Activated CD4-positive, alpha-beta T cell treated with anti-CD3 and anti-CD28 coated beads, Interleukin-2, amount 50 U/mL, for 48 hours (primary cell): Measurements from ENCODE around the gene ZNF70.

Experiments used
- DNase-seq, 2 experiments: peaks; one replicate each; pipeline ENCODE4 v3.0.0-alpha.2; 2020

Gene ZNF70

DNA sequence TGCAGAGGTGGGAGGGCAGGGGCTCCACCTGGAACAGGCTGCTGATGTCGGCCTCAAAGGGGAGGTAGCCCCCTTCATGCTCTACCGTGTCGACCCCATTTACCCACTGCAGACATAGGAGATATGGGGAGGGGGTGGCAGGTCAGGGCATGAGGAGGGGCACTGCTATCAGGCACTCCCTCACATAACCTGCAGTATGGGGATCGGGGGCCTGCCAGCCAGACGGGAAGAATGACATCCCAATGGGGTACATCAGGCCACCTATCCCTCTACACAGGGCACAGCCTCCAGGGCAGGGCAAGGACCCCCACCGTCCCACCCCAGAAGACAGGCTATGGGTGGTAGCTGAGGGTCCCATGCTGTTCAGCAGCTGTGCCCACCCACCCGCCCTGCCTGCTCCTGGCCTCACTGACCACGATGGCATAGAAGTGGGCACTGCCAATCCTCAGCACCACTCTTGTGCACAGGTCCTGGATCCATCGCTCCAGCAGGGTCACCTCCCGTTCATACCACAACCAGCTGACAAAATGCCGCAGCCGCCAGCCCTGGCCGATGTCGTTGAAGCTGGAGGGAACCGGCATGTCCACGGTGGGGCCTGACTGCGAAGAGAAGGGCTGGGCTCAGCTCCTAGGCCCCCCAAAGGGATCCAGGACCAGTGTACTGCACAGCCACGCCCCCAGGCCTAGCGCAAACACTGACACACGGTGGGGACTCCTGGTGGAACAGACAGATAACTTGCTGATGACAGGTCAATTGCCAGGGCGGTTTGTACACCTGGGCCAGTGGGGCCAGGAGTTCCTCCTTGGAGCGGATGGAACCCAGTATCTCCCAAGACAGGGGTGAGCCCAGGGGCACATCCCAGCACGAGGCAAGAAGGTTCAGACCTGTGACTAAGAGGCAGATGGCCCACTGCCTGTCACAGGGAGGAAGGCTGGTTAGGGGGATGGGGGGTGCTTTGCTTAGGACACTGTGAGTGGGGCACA, 36.0 kb downstream of the ZNF70 start:
- no peak for DNase-seq

DNA sequence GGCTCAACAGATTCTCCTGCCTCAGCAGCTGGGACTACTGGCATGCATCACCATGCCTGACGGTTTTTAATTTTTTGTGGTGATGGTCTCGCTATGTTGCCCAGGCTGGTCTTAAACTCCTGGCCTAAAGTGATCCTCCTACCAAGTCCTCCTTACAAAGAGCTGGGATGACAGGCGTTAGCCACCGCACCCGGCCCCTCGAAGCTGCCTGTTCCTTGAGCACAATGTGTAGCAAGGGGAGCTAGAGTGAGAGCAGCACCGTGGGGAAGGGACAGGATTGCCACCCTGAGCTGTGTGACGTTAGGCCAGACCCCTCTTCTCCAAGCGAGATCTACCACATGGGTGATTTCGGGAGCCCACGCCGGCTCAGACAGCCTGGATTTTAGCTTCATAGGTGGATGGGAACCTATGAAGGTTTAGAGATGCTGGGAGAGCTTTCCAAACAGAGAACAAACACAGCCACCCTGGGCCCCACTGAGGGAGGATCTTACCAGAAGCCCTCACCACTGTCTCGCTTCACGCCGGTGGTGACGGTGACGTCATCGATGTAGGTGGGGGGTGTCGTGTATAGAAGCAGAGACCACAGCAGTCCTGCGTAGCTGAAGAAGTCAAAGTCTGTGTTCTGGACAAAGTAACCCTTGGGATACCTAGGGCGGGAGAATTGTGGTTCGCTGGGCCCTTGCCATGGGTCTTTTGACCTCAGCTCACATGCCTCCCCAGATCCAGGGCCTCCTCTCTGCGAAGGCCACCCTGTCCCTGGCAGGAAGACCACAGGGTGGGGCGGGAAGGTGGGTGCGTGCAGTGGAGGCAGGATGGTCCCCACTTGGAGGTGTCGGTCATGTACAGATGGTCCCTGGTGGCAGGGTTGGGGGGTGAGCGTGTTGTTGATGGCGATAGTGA, 37.0 kb downstream of the ZNF70 start:
- DNase-seq: no peak

DNA sequence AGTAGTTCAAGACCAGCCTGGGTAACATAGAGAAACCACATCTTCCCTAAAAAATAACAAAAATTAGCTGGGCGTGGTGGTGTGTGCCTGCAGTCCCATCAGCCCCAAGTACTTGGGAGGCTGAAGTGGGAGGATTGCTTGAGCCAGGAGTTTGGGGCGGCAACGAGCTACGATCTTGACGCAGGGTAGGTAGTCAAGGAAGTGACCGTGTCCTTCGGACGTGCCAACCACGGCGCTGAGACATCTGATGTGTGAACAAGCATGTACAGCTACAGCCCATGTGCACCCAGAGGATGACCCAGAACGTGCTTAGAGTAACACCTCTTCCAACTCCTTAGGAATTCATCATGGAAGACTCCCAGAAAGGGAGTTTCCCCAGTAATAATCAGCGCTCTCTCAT, 38.7 kb downstream of the ZNF70 start:
- no peak for DNase-seq

DNA sequence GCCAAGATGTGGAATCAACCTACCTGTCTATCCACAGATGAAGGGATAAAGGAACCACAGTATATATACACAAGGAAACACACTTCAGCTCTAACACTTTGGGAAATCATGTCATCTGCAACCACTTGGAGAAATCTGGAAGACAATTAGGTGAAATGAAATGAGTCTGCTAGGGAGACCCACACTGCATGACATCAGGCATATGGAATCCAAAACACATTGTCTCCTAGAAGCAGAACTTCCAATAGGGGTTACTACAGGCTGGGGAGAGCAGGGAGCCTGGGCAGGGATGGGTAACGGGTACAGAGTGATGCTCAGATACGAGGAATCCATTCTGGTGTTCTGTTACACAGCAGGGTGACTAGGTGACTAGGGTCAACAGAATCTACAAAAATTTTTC, 41.8 kb downstream of the ZNF70 start:
- no peak for DNase-seq

DNA sequence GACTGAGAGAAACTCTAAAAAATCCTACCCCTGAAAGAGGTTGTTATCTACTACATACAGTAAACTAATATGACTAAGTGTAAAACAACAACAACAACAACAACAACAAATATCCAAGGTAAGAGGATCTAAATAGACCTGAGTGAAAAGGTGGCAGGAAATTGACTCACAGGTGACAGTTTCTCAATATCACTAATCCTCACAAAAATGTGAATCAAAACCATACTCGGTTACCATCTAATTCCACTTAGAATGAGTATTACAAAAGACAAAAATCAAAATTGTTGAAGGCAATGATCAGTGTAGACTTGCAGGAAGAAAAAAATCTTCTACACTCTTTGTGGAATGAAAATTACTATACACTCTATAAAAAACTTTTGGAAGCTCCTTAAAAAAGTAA, 42.6 kb downstream of the ZNF70 start:
- DNase-seq: no peak

DNA sequence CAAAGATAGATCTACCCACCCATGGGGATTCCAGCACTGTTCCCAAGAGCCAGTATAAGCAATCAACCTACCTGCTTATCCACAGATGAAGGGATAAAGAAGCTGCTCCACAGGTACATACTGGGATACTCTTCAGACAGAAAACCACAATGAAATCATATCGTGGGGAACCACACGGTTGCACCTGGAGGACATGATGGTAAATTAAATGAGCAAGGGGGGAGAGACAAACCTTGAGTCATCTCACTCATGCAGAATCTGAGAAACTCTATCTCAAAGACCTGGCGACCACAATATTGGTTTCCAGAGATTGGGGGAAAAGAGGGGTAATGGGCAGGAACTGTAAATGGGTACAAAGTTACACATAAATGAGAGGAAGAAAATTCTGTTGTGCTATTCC, 45.6 kb downstream of the ZNF70 start:
- peak; percentile 34 to 45 for DNase-seq

DNA sequence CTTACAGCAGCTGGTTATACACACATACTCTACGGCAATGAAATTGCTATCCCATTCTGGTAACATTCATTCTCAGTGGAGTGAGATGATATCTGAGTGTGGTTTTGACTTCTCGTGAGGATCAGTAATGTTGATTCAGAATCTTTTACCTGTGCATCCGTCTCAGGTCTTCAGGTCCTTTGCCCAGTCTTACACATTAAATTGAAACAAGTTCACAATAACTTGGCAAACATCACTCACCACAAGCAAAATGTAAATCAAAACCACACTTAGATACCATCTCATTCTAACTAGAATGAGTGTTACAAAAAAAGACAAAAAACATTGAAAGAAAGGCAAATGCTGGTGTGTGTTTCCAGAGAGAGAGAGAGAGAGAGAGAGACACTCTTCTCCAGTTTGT, 46.1 kb downstream of the ZNF70 start:
- DNase-seq: no peak

DNA sequence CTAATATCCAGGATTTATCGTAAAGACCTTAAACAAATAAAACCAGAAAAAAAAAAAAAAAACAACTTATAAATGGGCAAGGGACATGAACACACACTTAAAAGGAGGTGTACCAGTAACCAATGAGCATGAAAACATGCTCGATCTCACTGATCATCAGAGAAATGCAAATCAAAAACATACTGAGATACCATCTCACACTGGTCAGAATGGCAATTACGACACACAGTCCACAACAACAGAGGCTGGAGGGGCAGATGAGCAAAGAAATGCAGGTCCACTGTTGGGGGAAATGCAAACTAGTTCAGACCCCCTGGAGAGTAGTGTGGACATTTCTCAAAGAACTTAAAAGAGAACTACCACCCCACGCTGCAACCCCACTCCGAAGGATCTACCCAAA, 46.9 kb downstream of the ZNF70 start:
- no peak for DNase-seq

DNA sequence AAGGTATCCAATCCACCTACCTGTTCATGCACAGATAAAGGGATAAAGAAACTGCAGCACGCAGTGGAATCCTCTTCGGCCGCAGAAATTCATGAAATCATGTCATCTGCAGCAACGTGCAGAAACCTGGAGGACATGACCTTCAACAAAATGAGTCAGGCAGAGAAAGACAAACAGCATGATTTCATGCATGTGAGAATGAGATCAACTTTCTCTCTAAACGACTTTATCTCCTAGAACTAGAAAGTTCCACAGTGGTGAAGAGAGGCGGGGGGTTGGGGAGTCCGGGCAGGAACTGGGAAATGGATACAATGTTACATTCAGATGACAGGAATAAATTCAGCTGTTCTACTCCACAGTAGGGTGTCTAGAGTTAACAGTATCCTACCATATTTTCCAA, 50.2 kb downstream of the ZNF70 start:
- no peak for DNase-seq

DNA sequence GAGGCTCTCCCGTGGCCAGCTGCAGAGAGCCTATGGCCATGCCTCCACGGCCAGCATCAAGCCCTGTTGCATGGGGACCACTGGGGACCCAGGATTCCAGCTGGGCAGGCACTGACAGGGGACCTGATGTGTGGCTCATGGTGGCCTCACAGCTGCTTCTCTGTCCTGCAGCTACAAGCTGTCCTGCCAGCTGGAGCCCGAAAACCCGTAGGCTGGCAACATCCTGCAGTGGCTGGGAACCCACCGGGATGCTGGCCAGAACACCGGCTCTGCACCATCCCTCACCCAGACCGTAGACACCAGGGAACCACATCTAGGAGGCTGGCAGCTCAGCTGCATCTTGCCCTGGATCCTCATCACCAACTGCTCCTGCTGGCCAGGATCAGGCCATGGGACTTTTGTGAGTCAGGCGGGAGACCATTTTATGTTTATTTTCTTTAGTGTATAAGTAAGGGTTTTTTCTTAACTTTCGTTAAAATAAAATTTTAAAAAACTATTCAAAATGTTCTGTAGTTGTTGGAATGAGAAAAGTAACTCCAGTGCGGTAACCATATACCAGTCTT, 52.2 kb downstream of the ZNF70 start:
- DNase-seq: no peak

DNA sequence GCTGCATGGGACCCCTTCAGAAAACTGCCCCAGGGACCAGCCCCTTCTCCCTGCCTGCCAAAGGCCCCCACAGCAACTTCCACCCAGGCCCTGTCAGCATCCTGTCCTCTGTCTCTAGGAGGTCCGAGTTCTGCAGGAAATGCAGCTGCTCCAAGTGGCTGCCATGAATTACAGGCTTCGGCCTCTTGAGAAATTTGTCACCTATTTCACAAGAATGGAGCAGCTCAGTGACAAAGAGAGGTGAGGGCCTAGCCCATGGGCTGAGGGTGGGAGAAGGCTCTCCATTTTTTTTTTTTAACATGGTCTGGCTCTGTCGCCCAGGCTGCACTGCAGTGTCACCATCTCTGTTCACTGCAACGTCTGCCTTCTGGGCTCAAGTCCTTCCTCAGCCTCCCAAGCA, 52.8 kb downstream of the ZNF70 start:
- no peak for DNase-seq

DNA sequence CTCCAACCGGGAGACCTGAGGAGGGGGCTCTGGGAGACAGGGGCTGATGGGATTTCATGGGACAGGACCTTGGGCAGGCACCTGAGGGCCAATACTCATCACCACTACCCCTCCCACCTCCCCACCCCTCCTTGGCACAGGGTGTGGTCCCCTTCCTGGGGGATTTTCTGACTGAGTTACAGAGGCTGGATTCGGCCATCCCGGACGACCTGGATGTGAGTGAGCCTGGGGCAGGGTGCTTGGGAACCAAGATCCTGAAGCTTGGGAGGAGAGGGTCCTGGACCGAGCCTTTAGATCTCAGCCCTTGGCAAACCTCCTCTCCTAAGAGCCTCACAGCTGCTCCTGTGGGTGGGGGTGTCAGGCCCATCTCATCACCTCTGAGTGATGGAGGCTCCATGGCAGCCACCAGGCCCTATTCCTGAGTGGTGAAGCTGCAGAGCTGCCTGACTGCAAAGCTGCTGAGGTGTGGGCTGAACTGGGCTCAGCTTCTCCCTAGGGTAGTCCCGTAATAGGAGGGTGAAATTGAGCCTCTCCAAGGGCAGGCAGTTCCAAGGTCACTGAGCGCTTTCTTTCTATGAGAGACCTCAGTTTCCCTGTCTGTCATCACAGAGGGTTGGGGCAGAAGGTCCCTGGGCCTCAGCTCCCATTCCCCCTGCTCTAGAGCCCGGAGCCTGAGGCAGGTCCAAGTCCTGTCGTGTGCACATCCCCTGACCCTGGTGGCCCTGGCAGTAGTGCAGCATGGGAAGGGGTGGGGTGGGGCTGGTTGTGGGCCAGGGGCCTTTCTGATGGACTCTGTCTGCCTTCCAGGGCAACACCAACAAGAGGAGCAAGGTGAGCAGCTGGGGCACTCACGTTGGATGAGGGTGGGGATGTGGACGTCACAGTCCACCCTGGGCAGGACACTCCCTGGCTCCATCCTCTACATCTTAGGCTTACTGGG, 53.6 kb downstream of the ZNF70 start:
- DNase-seq: no peak

DNA sequence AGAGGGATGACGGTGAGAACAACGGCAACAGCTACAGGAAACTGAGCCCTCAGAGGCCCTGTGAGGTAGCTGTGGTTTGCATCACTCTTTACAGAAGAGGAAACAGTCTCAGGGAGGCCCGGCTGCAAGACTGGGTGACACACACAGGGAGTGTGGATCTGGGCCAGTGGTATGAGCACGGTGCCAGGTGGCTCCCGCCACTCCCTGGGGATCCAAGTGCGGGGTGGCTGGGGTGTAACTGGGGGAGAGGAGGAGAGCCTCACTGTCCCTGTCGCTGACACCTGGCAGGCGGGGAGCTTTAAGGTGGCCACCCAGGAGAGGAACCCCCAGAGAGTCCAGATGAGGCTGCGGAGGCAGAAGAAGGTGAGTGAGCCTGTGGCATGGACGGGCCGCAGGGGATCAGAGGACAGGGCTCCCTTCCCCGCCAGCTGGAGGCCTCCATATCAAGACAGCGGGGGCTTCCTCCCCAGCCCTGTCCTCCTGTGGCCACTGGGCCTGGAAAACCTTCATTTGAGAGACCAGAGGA, 54.5 kb downstream of the ZNF70 start:
- peak; percentile 75 to 80 for DNase-seq

DNA sequence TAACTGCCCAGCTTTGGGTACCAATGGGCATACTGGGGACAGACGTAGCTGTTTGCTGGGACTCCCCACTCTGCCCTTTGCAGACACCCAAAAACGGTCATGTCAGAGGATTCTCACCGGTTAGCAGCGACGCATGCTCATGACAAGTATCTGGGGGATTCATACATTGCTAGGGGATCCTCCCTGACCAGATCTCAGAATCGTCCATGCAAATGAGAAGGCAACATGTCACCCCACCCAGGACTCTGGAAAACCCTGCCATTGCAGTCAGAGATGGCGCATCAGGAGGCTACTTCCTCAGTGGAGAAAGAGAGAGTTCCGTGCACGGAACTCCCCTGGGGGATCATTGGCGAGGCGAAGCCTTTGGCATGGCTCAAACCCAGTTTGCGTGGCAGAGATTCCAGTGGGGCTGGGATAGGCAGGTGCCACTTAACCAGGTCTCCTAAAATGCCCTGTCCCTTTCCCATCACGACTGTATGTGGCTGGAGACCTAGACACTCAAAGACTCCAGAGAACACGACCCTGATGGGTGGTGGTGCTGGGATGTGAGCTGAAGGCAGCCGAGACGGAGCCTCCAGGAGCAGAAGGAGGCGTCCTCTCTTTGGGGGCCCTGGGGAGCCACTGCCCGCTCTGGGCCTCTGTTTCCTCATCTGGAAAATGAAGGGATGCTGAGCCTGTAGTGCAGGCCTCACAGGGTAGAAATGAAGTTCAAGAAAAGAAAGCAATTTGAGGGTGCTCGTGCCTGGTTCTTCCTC, 55.2 kb downstream of the ZNF70 start:
- DNase-seq: no peak

DNA sequence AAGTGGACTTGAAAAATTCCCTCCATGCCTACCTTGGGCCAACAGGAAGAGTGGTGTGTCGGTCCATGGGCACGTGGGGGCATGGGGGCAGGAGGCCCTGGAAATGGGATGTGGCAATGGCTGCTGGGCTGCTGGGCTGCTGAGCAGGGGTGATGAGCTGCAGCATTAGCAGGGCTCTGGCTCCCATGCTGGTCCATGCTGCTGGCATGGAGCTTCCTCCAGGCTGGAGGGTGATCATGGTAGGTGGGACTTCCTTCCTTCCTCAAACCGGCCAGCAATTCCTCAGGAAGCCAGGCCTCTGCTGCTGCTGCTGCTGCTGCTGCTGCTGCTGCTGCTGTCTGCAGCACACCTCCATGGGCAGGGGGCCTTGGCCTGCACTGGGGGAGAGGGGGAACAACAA, 55.8 kb downstream of the ZNF70 start:
- no peak for DNase-seq

DNA sequence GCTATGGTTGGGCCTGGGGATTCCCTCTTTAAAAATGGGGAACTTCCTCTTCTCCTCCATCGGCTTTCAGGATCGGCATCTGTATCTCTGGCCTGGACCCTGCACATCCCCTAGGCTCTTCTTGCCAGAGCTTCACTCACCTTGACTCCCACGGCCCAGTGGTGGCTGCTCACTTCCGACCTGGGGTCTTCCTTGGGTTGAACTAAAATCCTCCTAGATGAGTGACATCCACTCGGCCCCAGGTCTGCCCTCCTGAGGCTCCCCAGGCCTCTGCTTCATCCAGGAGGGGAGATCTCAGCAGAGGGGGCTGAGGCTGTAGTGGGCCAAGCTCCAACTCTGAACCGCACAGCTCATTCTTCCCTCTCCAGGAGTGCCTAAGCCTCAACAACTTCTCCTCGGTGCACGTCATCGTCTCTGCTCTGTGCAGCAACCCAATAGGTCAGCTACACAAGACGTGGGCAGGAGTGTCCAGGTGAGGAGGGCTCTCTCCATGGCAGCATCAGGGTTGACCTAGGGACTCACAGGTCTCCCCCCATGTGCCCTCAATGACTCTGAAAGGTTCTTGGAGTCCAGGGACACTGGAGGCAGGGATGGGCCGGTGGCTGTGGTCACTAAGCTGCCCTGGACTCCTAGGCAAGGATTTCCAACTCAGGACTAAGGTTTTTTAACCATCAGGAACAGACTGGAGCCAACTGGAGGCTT, 56.8 kb downstream of the ZNF70 start:
- DNase-seq: no peak

DNA sequence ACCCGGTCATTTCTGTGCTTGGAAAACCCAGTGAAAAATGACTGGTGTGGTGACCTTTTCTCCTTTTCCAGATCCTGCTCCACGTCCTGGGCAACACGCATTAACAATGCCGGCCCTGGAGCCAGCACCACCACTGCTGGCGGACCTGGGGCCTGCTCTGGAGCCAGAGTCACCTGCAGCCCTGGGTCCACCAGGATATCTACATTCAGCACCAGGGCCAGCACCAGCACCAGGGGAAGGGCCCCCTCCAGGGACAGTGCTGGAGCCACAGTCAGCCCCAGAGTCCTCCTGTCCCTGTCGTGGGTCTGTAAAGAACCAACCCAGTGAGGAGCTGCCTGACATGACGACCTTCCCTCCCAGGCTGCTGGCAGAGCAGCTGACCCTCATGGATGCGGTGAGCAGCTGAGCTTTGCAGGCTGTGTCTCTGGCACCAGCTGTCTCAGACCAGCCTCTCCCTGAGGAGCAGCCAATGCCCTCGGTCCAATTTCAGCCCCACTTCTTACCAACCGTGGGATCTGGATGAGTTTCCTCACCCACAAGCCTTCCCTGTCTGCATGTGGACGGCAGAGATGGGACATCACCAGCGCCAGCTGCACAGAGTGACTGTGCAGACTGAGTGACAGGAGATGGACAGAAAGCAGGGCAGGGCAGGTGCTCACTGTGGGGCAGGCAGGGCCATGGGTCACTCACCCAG, 58.2 kb downstream of the ZNF70 start:
- no peak for DNase-seq

DNA sequence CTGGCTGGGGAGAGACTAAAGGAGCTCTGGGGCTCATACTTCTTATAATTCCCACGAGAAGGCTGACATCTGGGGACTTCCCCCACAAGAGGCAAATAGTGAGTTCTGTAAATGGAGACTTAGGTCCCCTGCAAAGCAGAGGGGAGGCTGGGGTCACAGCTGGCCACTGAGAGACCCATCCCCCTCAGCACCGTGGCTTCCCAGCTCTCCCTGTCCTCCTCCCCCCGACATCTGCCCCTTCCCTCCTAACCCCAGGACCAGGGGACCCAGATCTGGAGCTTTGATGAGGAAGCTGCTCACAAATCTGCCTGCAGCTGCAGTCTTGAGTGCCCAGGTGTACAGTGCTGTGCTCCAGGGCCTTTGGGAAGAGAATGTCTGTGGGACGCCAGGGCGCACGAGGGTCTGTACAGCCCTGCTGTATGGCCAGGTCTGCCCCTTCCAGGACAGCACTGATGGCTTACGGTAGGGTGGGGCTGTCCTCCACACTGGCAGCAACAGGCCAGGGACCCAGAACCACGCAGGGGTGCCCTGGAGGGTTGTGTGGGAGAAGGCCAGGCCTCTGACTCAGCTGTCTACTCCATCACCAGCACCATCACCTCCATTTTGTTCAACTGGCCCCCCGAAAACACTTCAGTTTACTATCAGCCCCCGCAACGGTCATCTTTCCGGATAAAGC, 59.0 kb downstream of the ZNF70 start:
- DNase-seq: no peak

DNA sequence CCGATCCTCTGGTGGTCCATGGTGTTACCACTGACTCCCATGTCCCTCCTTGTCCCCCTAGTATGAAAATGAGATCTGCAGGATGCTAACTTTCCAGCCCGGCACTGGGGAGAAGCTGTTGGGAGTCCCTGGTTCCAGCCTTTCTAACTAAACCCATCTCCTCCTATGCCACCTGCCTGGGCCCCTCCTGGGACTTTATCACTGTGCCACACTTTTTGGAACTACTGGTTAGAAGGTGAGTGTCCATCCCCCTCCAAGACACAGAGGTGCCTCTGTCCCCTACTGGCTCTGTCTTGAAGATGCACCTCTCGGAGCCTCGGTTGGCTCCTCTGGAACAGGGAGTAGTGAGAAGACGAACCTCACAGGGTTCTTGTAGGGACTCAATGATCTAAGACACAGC, 60.2 kb downstream of the ZNF70 start, which contains the start of gene RGL4:
TSS of gene RGL4 (plus strand) at position 301 of the 400 bp plus-strand sequence. CDS start 1,018 bp downstream, outside the sequence.
- DNase-seq: no peak
